ENCODE data around the gene ESPNL.

Gene ESPNL

GRCh38 chr2:238172439-238172838 is 72.3 kb downstream of the ESPNL start:
- no peak for TF ChIP-seq CTCF (conservative IDR thresholded peaks at IDR 0.05; ENCODE audit: control insufficient read depth, insufficient read depth, low read depth, low read length)
- no peak for DNase-seq (ENCODE audit: low read depth)
- no peak overlapping the region for H3K4me3 ChIP-seq (ENCODE audit: control insufficient read depth, low read depth, low read length)

GRCh38 chr2:238173692-238174091 is 73.6 kb downstream of the ESPNL start:
- TF ChIP-seq CTCF (conservative IDR thresholded peaks at IDR 0.05; ENCODE audit: control insufficient read depth, insufficient read depth, low read depth, low read length), result peak; percentile 22
- no peak for DNase-seq (ENCODE audit: low read depth)
- no peak overlapping the region for H3K4me3 ChIP-seq (ENCODE audit: control insufficient read depth, low read depth, low read length)

GRCh38 chr2:238174291-238174690 is 74.2 kb downstream of the ESPNL start:
- no peak for TF ChIP-seq CTCF (conservative IDR thresholded peaks at IDR 0.05; ENCODE audit: control insufficient read depth, insufficient read depth, low read depth, low read length)
- no peak overlapping the region for H3K4me3 ChIP-seq (ENCODE audit: control insufficient read depth, low read depth, low read length)
- no peak for DNase-seq (ENCODE audit: low read depth)

GRCh38 chr2:238174701-238175100 is 74.6 kb downstream of the ESPNL start:
- DNase-seq (ENCODE audit: low read depth), result no peak
- no peak for TF ChIP-seq CTCF (conservative IDR thresholded peaks at IDR 0.05; ENCODE audit: control insufficient read depth, insufficient read depth, low read depth, low read length)
- no peak overlapping the region for H3K4me3 ChIP-seq (ENCODE audit: control insufficient read depth, low read depth, low read length)

- H3K4me3 ChIP-seq (ENCODE audit: control insufficient read depth, low read depth, low read length), result no peak overlapping the region
- TF ChIP-seq CTCF (conservative IDR thresholded peaks at IDR 0.05; ENCODE audit: control insufficient read depth, insufficient read depth, low read depth, low read length), result no peak
- DNase-seq (ENCODE audit: low read depth), result peak; percentile 18
Measured at GRCh38 chr2:238176613-238177012, 76.5 kb downstream of the ESPNL start.

- H3K4me3 ChIP-seq (ENCODE audit: control insufficient read depth, low read depth, low read length), result no peak overlapping the region
- TF ChIP-seq CTCF (conservative IDR thresholded peaks at IDR 0.05; ENCODE audit: control insufficient read depth, insufficient read depth, low read depth, low read length), result no peak
- no peak for DNase-seq (ENCODE audit: low read depth)
Measured at GRCh38 chr2:238180554-238180953, 80.4 kb downstream of the ESPNL start.

- H3K4me3 ChIP-seq (ENCODE audit: control insufficient read depth, low read depth, low read length), result no peak overlapping the region
- DNase-seq (ENCODE audit: low read depth), result no peak
- no peak for TF ChIP-seq CTCF (conservative IDR thresholded peaks at IDR 0.05; ENCODE audit: control insufficient read depth, insufficient read depth, low read depth, low read length)
Measured at GRCh38 chr2:238182362-238182761, 82.2 kb downstream of the ESPNL start.

All from fibroblast of mammary gland (primary cell).